ENCODE measurements around the gene MZT2A. TPM values are rescaled to one million over a fixed set of nuclear protein-coding genes. Genes with fewer than 3 reads are reported as not detected.

MZT2A gene
- total and polyA plus RNA-seq, 9 of the 15 experiments (the other 6 are each of a cell fraction or from before 2014, with no cell fraction given) = 5.8 to 355 (median 101) TPM

DNA sequence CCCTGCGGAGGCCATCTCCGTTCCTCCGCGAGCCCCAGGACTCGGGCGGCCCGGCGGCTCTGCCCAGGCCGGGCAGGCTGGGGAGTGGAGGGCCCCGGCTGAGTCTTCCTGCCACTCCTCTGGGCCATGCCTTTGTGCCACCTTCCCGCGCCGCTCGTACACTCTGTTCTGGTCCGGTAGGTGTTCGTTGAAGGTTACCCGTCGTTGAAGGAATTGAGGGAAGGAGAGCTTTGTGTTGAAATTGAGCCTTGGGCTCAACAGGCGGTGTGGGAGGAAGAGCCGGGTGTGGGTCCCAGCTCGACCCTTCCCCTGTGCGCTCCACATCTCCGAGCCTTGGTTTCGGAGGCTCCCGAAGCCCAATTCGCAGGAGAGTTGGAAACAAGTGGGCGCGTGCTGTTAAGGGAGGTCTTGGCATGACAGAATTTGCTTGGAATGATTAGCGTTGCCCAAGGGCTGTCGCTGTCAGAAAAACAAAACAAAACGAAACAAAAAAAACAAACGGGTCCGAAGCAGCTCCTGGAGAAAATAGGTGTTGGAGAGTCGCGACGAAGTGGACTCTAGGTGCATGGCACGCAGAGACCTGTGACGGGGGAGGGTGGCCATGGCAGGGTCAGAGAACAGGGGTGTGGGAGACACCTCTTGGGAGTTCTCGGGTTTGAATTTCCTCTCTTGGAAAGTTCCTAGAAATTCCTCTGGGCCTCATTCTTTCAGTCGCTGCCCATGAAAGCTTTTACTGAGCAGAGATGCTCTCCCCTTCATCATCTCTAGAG lies 1.2 kb upstream of the MZT2A start (continued):
- TF ChIP-seq MNT (conservative IDR thresholded peaks at IDR 0.05) = peak in 1 of 2 experiments; percentile 6; a peak in 1 of 4 replicates

DNA sequence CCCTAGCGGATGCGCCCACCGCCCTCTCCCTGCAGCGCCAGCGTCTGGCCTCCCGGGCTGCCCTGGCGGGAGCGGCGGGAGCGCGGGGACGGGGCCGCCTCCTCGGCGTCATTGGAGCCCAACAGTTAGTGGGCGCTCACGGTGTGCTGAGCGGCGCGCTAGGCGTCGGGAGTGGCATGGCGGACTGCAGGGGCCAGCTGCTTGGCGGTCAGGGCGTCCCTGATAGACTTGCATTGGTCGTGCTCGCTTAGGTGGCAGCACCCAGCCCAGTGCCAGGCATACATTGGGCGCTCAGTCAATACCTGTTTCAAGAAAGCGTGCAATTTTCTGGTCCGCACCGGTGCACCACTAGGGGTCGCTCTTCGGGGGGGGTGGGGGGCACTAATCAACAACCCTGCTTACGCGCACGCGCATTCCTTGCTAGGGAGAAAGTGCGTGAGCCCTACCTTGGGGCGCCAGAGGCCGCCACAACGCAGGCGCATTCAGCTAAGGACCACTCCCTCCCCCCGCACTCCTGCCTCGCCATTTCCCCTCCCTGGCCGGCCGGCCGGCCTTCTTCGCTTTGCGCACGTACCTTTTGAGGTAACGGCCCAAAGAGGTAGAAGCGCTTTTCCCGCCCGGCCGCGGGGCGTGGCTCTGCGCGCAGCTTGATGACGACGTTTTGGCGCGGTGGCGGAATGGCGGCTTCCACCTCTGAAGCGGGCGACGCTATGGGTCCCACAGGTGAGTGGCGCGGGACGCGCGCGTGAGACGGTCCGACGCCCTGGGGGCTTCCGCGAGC lies 411 bp upstream of the MZT2A start:
- Histone ChIP-seq H3K9me3 (replicated peaks; ENCODE audit: control insufficient read depth, insufficient read depth, low read depth, low read length) (no peaks in the 10 kb centered on the region), H3K27ac (ENCODE audit: extremely low read depth, low read depth, low read length) (peak overlapping the region; percentile 98), H3K4me2 (ENCODE audit: insufficient read depth, low read length) (peak overlapping the region; percentile 94), H3K27me3 (ENCODE audit: control insufficient read depth in 2 of 2, insufficient read depth in 2 of 2, low read length in 2 of 2) (no peaks in the 10 kb centered on the region), H3K9me1 (ENCODE audit: control insufficient read depth, insufficient read depth, low read length) (no peaks in the 10 kb centered on the region), H3K9ac (ENCODE audit: insufficient read depth in 1 of 2, low read depth in 2 of 2, low read length in 2 of 2) (peak overlapping the region; percentile 96 to 99), H3K79me2 (ENCODE audit: control insufficient read depth, insufficient read depth, low read length) (peaks cover 91% of the 10 kb centered on the region), H4K20me1 (replicated peaks; ENCODE audit: control insufficient read depth, insufficient read depth, low read length) (peaks cover 7% of the 10 kb centered on the region; the same call in 1 of the 2 replicates), H3K36me3 (ENCODE audit: control insufficient read depth, insufficient read depth, low read length) (peaks cover 39% of the 10 kb centered on the region; the same call in 1 of the 3 replicates), H2AFZ (ENCODE audit: low read depth, low read length) (peak overlapping the region; percentile 99), H3K4me3 (peak overlapping the region; percentile 99), H3K4me1 (replicated peaks in 1 of 2; ENCODE audit: control insufficient read depth in 2 of 2, insufficient read depth in 2 of 2, low read length in 2 of 2) (peaks cover 6 to 39% of the 10 kb centered on the region in 2 experiments; a peak in 4 of 5 replicates)
- no TSS peak for BruUV-seq (replicated peaks)
- FAIRE-seq (peak; percentile 96), ATAC-seq (peak; percentile 89), DNase-seq (ENCODE audit: extremely low read depth in 1 of 4, low spot score in 3 of 4) (peak; percentile 93 to 100 (median 96))
- intact Hi-C loops (cut with micrococcal nuclease) = loop anchor here (5.0 kb wide), 1 partner anchor 180 kb away; no protein-coding TSS in a partner anchor
- ChIA-PET POLR2A (interaction anchor here (0.6 to 2.6 kb wide), 6 partner anchors 9 to 180 kb away, joined by 3 to 9 read pairs (median 4); no protein-coding TSS in a partner anchor), CTCF (ENCODE audit: low intra/inter-chr PET ratio) (interaction anchor here (1.2 to 1.3 kb wide), 3 partner anchors 79 to 180 kb away, joined by 3 to 6 read pairs (median 5); no protein-coding TSS in a partner anchor)
- in situ Hi-C loops (cut with MboI) = no loop called here
- WGBS (ENCODE audit: insufficient coverage, low coverage, missing lambda C conversion rate) = under 1% methylated on average over 58 of the region's 79 CpGs
- TF ChIP-seq EGR1 (conservative IDR thresholded peaks at IDR 0.05) = peak; percentile 4; the same call in 1 of the 2 replicates
- TF ChIP-seq SAP30 (IDR thresholded peaks at IDR 0.05; ENCODE audit: borderline replicate concordance, insufficient read depth, low read depth, low read length, poor library complexity, severe bottlenecking) = peak; percentile 52
- TF ChIP-seq HDAC1 (IDR thresholded peaks at IDR 0.05) = peak in 1 of 2 experiments; percentile 62; a peak in 2 of 4 replicates
- TF ChIP-seq CSDE1 (IDR thresholded peaks at IDR 0.05) = no peak; a peak in 1 of 4 replicates
- peak; percentile 62; the same call in 1 of the 2 replicates for TF ChIP-seq L3MBTL2 (IDR thresholded peaks at IDR 0.05)
- no peak; the same call in 1 of the 2 replicates for TF ChIP-seq ZNF224 (CRISPR knock-in tag; IDR thresholded peaks at IDR 0.05)
- TF ChIP-seq SMC3 (conservative IDR thresholded peaks at IDR 0.05; ENCODE audit: insufficient read depth, low read depth, low read length) = 0 out of 2 replicates have a peak, but pooled peaks have one; percentile 0
- no peak for TF ChIP-seq ZNF785 (CRISPR knock-in tag; IDR thresholded peaks at IDR 0.05)
- TF ChIP-seq KDM1A (IDR thresholded peaks at IDR 0.05) = no peak
- TF ChIP-seq, protein P1, sequence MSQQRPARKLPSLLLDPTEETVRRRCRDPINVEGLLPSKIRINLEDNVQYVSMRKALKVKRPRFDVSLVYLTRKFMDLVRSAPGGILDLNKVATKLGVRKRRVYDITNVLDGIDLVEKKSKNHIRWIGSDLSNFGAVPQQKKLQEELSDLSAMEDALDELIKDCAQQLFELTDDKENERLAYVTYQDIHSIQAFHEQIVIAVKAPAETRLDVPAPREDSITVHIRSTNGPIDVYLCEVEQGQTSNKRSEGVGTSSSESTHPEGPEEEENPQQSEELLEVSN (IDR thresholded peaks at IDR 0.05; ENCODE audit: borderline replicate concordance in 1 of 2, extremely low read depth in 1 of 2, insufficient read depth in 1 of 2, insufficient read length in 1 of 2, low read depth in 1 of 2, low read length in 1 of 2, poor library complexity in 1 of 2, severe bottlenecking in 1 of 2) = peak; percentile 69 to 91
- 0 out of 2 replicates have a peak, but pooled peaks have one; percentile 32 for TF ChIP-seq SMARCA4 (IDR thresholded peaks at IDR 0.05)
- TF ChIP-seq U2AF2 (optimal IDR thresholded peaks at IDR 0.05; ENCODE audit: low read depth, low read length) = no peak
- 0 out of 2 replicates have a peak, but pooled peaks have one; percentile 21 for TF ChIP-seq HIVEP1 (CRISPR knock-in tag; IDR thresholded peaks at IDR 0.05)
- TF ChIP-seq ZNF143 (CRISPR knock-in tag; IDR thresholded peaks at IDR 0.05) = 0 out of 2 replicates have a peak, but pooled peaks have one; percentile 45

Measured in K562 (cell line).